Hematopoietic multipotent progenitor cell treated with erythropoietin and hydrocortisone succinate and interleukin-3 and kit ligand, for 17 days (in vitro differentiated cells): Measurements from ENCODE around the gene DLX4.

Source experiments
- DNase-seq: peaks from one replicate; pipeline ENCODE4 v3.0.0-alpha.2; 2015; ENCODE audit warnings: low spot score

DLX4 gene

GRCh38 chr17:49969134-49969759 lies at the start of gene DLX4:
Gene DLX4, plus strand, starts transcription at chr17:49969190. Its CDS starts 279 bp downstream, at chr17:49969469.
- DNase-seq: no peak

GRCh38 chr17:49920030-49920769 lies 48.8 kb upstream of the DLX4 start:
- no peak for DNase-seq

- no peak for DNase-seq
Measured at GRCh38 chr17:49922095-49922494, 46.9 kb upstream of the DLX4 start.

GRCh38 chr17:49924116-49924515 lies 44.9 kb upstream of the DLX4 start:
- no peak for DNase-seq

- DNase-seq: no peak
Measured at GRCh38 chr17:49924589-49924988, 44.4 kb upstream of the DLX4 start.

- DNase-seq: no peak
Measured at GRCh38 chr17:49925921-49926320, 43.1 kb upstream of the DLX4 start.

GRCh38 chr17:49926886-49927285 lies 42.1 kb upstream of the DLX4 start:
- no peak for DNase-seq

- no peak for DNase-seq
Measured at GRCh38 chr17:49928126-49928800, 40.7 kb upstream of the DLX4 start.

GRCh38 chr17:49928837-49929475 lies 40.0 kb upstream of the DLX4 start:
- no peak for DNase-seq

GRCh38 chr17:49930880-49931279 lies 38.1 kb upstream of the DLX4 start:
- no peak for DNase-seq

GRCh38 chr17:49931416-49932137 lies 37.4 kb upstream of the DLX4 start:
- no peak for DNase-seq

- DNase-seq: no peak
Measured at GRCh38 chr17:49932138-49932723, 36.8 kb upstream of the DLX4 start.

GRCh38 chr17:49932901-49933300 lies 36.1 kb upstream of the DLX4 start:
- no peak for DNase-seq

- no peak for DNase-seq
Measured at GRCh38 chr17:49935526-49936210, 33.3 kb upstream of the DLX4 start.

GRCh38 chr17:49936386-49936785 lies 32.6 kb upstream of the DLX4 start:
- no peak for DNase-seq

- DNase-seq: no peak
Measured at GRCh38 chr17:49939318-49939717, 29.7 kb upstream of the DLX4 start.

- DNase-seq: no peak
Measured at GRCh38 chr17:49941427-49941826, 27.6 kb upstream of the DLX4 start.

GRCh38 chr17:49942947-49943346 lies 26.0 kb upstream of the DLX4 start:
- no peak for DNase-seq

GRCh38 chr17:49944273-49944870 lies 24.6 kb upstream of the DLX4 start:
- no peak for DNase-seq

GRCh38 chr17:49946208-49946607 lies 22.8 kb upstream of the DLX4 start:
- no peak for DNase-seq
